Hepatocyte (in vitro differentiated cells): ENCODE measurements around the gene ASB16. TPM values are rescaled to one million over a fixed set of nuclear protein-coding genes. Genes with fewer than 3 reads are reported as not detected.

Experiments used
- DNase-seq: peaks from one replicate; pipeline ENCODE4 v3.0.0-alpha.2; 2016; ENCODE audit warnings: low spot score
- H2AFZ ChIP-seq: fragments of 200-600 bp; sonication (generic); 2 replicates; pipeline ENCODE4 v1.6.0; 2016; ENCODE audit warnings: antibody characterized with exemption, mild to moderate bottlenecking
- H3K27ac ChIP-seq: fragments of 200-600 bp; sonication (generic); 2 replicates; pipeline ENCODE4 v1.5.1; 2016; ENCODE audit warnings: mild to moderate bottlenecking
- H3K27me3 ChIP-seq: fragments of 200-600 bp; sonication (generic); 2 replicates; pipeline ENCODE4 v1.6.1; 2016
- H3K36me3 ChIP-seq: fragments of 200-600 bp; sonication (generic); replicated peaks from 2 replicates; pipeline ENCODE4 v1.5.1; 2016; ENCODE audit warnings: low read depth; ENCODE audit not compliant: insufficient read depth
- H3K4me1 ChIP-seq: fragments of 200-600 bp; sonication (generic); 2 replicates; pipeline ENCODE4 v1.5.1; 2016; ENCODE audit warnings: mild to moderate bottlenecking, moderate library complexity; ENCODE audit not compliant: insufficient read depth
- H3K4me2 ChIP-seq: fragments of 200-600 bp; sonication (generic); 2 replicates; pipeline ENCODE4 v1.6.0; 2016
- H3K4me3 ChIP-seq: fragments of 200-600 bp; sonication (generic); 2 replicates; pipeline ENCODE4 v1.5.1; 2016; ENCODE audit warnings: mild to moderate bottlenecking
- H3K79me2 ChIP-seq: fragments of 200-600 bp; sonication (generic); 2 replicates; pipeline ENCODE4 v1.6.0; 2017; ENCODE audit warnings: mild to moderate bottlenecking
- H3K9me2 ChIP-seq: fragments of 200-600 bp; sonication (generic); replicated peaks from 2 replicates; pipeline ENCODE4 v1.6.0; 2017; ENCODE audit warnings: mild to moderate bottlenecking; ENCODE audit not compliant: insufficient read depth
- H3K9me3 ChIP-seq: fragments of 200-600 bp; sonication (generic); 2 replicates; pipeline ENCODE4 v1.5.1; 2016; ENCODE audit warnings: low read depth, mild to moderate bottlenecking
- H4K20me1 ChIP-seq: fragments of 200-600 bp; sonication (generic); 2 replicates; pipeline ENCODE4 v1.6.0; 2016; ENCODE audit warnings: mild to moderate bottlenecking; ENCODE audit not compliant: insufficient read depth, poor library complexity, severe bottlenecking
- CTCF ChIP-seq: fragments of 200-600 bp; sonication (generic); IDR thresholded peaks from 2 replicates; pipeline ENCODE4 v1.5.1; 2016; ENCODE audit warnings: antibody characterized with exemption, mild to moderate bottlenecking; ENCODE audit not compliant: poor library complexity
- EZH2 ChIP-seq: fragments of 200-600 bp; sonication (generic); IDR thresholded peaks from 2 replicates; pipeline ENCODE4 v1.6.1; 2016; ENCODE audit warnings: antibody characterized with exemption, mild to moderate bottlenecking, borderline replicate concordance
- EZH2phosphoT487 ChIP-seq: fragments of 200-600 bp; sonication (generic); IDR thresholded peaks from one replicate; pipeline ENCODE4 v1.6.1; 2018; ENCODE audit warnings: antibody characterized with exemption, mild to moderate bottlenecking, low read depth, moderate library complexity; ENCODE audit not compliant: unreplicated experiment, severe bottlenecking
- WGBS: methylation state at CpG from one replicate; pipeline ENCODE4 v1.1.6; 2016; ENCODE audit warnings: low lambda C conversion rate; ENCODE audit errors: missing lambda C conversion rate; 5-methylcytosine and 5-hydroxymethylcytosine counted together
- polyA plus RNA-seq: library from polyadenylated mRNA; unstranded; fragments of >200 nt; fragmentation: Nextera tagmentation; extraction: Ambion mirVana; gene quantifications from 2 replicates; pipeline ENCODE4 v1.2.1, GENCODE V29; 2016
- total RNA-seq: library from RNA; depleted of rRNA; stranded (reverse); fragments of >200 nt; gene quantifications from 2 replicates; pipeline ENCODE4 v1.2.3, GENCODE V29; 2014

Gene ASB16
- total and polyA plus RNA-seq, 2 experiments from 2014 or later = 0.23 to 0.71 TPM

DNA sequence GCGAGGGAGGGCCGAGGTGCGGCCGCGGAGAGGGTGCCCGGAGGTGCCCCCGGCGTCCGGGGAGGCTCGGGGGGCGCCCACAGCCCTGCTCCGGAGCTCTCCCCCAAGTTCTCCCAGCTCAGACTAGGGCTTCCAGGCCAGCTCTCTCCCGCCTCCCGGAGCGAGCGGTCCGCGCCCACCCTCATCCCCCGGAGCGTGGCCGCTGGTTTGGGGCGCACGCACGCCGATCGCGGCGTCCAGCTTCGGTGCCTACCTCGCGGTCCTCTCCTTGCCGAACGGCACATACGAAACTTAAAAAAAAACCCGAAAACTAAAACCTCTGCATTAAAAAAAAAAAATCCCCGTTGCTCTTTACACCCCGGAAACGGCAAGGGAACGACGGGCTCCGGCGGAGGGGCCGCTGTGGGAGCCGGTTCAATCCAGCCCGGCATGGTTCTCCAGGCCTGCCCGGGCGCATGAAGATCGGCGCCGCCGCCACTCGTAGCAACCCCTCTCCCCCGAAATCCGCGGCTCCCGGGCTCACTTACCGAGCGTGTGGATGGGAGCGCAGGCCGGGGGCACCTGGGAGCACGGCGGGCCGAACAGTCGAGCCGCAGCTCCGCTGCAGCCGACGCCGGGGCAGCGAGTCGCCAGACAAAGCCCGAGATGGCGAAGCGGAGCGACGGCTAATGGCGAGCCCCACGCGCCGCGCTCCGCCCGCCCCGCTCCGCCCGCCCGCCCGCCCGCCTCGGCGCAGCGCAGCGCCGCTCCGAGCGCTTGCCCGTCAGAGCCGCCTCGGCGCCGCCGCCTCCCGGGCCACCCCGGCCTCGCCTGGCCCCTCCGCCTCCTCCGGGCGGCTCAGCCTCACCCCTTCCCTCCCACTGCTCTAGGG is 49.9 kb downstream of the ASB16 start:
- TF ChIP-seq EZH2phosphoT487 = no peak
- peak; percentile 78 for DNase-seq
- peaks cover 22% of the 10 kb centered on the region for H3K4me1 ChIP-seq
- peaks cover 20% of the 10 kb centered on the region for H4K20me1 ChIP-seq
- H3K9me3 ChIP-seq = no peaks in the 10 kb centered on the region
- WGBS = under 1% methylated on average over 58 of the region's 108 CpGs
- peak overlapping the region; percentile 60 for H2AFZ ChIP-seq
- H3K36me3 ChIP-seq = peaks cover 3% of the 10 kb centered on the region
- H3K4me2 ChIP-seq = peak overlapping the region; percentile 97
- H3K27me3 ChIP-seq = no peaks in the 10 kb centered on the region
- peaks cover 46% of the 10 kb centered on the region for H3K79me2 ChIP-seq
- no peaks in the 10 kb centered on the region for H3K9me2 ChIP-seq
- H3K27ac ChIP-seq = peak overlapping the region; percentile 100
- H3K4me3 ChIP-seq = peak overlapping the region; percentile 97

- H3K4me3 ChIP-seq = peak overlapping the region; percentile 79
- WGBS = under 1% methylated on average over 52 of the region's 54 CpGs
- TF ChIP-seq EZH2 (no peak), CTCF (no peak), EZH2phosphoT487 (no peak)
- peaks cover 41% of the 10 kb centered on the region for H3K79me2 ChIP-seq
- no peaks in the 10 kb centered on the region for H3K9me2 ChIP-seq
- H3K4me1 ChIP-seq = peaks cover 22% of the 10 kb centered on the region
- peak; percentile 88 for DNase-seq
- H4K20me1 ChIP-seq = peaks cover 20% of the 10 kb centered on the region
- H3K27ac ChIP-seq = peak overlapping the region; percentile 100
- no peaks in the 10 kb centered on the region for H3K9me3 ChIP-seq
- H3K4me2 ChIP-seq = peak overlapping the region; percentile 97
- H3K36me3 ChIP-seq = no peaks in the 10 kb centered on the region
- peak overlapping the region; percentile 58 for H2AFZ ChIP-seq
- H3K27me3 ChIP-seq = no peaks in the 10 kb centered on the region
Measured at GRCh38 chr17:44221084-44221861, 50.8 kb downstream of the ASB16 start.

- Histone ChIP-seq H3K4me1 (peaks cover 22% of the 10 kb centered on the region), H3K79me2 (peaks cover 36% of the 10 kb centered on the region), H3K36me3 (no peaks in the 10 kb centered on the region), H3K4me3 (peak overlapping the region; percentile 79), H2AFZ (peak overlapping the region; percentile 58), H3K9me3 (no peaks in the 10 kb centered on the region), H4K20me1 (peaks cover 15% of the 10 kb centered on the region), H3K4me2 (peak overlapping the region; percentile 97), H3K27ac (peak overlapping the region; percentile 100), H3K27me3 (no peaks in the 10 kb centered on the region), H3K9me2 (no peaks in the 10 kb centered on the region)
- DNase-seq = no peak
- WGBS = under 1% methylated on average over 16 of the region's 17 CpGs
- TF ChIP-seq EZH2 (no peak), CTCF (no peak), EZH2phosphoT487 (no peak)
Measured at GRCh38 chr17:44221862-44222111, 51.3 kb downstream of the ASB16 start.
